HG02885 (cell line): ENCODE measurements around the gene SYT14.
"Not testable (repeated sequence)": the region's sequence is repeated elsewhere in the genome, so short reads cannot be mapped to it uniquely, and the experiment has no call there.

ENCODE experiments used
- ATAC-seq: cut with Tn5 transposase; IDR thresholded peaks from one replicate; pipeline ENCODE4 v1.9.1; 2021; ENCODE audit warnings: mild to moderate bottlenecking; ENCODE audit not compliant: unreplicated experiment, poor library complexity

Gene SYT14

DNA sequence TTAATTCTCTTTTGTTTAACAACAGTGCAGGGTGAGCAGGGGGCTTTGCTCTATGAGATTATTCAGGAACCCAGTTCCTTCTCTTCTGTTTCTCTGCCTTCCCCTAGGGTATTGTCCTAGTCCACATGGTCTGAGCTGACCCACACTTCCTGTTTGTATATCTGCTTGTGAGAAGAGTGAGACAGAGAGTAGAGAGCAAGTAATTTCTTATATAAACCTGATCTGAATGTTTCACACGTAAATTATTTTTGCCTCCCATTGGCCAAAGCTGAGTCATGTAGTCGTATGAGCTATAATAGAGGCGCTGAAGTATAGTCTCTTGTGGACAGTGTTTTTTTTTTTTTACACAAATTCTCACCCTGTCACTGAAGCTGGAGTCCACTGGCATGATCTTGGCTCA is 160.3 kb downstream of the SYT14 start:
- no peak for ATAC-seq

DNA sequence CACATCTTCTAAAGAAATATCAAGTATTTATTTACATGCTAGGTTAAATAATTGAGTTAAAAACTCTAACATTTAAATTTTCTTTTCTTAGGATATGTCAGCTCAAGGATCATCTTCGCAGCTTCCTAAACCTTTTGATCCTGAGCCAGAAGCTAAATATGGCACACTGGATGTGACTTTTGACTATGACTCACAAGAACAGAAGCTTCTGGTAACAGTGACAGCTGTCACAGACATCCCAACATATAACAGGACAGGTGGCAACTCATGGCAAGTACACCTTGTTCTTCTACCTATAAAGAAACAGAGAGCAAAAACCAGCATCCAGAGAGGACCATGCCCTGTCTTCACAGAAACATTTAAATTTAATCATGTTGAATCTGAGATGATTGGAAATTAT is 161.9 kb downstream of the SYT14 start:
- ATAC-seq, result no peak

DNA sequence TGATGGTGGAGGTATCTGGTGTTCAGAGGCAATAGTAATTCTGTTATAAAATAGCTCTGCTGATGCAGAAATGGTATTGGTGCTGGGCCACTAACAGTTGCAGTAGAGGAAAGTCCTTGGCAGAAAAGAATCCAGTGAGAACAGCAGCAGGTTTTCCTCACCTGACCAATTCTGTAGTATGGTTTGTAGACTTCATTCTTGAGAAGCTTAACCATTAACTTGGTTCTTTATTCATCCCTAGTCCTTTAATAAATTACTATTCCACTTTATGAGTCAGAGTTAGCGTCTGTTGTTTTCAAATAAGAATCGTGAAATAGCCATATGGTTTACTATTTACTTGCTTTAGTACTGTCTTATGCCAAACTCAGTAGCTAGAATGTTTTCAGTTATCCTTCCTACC is 166.1 kb downstream of the SYT14 start:
- no peak for ATAC-seq

DNA sequence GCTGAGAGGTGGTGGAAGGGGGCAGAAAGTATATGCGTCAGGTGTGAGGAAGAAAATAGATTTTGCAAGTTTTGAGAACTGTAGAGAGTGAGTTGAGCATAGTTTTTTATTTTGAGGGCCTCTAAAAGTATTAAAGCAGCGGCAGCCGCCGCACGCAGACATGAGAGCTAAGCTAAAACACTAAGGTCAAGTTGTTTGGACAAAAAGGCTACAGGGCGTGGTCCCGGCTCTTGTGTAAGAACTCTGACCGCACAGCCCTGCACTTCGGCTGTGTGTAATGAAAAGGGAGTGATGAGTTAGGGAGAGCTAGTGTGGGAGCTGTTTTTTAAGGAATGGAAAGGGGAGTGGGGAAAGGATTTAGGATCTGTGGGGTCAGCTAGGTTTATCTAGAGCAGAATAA is 174.9 kb downstream of the SYT14 start:
- ATAC-seq, result not testable (repeated sequence)

DNA sequence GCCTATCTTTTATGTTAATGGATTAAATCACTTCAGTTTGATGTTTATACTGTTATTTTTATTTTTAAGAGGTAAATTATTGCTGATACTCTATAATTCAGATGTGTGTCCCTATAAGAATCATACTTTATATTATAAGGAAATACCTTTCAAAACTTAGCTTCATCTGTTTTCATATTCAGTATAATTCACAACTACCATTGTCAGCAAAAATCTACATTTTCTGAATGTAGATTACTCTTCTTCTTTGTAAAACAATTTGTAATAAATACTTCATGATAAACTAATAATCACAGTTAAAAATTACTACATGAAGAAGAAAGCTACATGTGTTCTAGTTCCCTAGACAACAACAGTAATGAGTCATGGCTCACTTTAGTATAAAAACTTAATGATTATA is 179.2 kb downstream of the SYT14 start:
- ATAC-seq, result no peak

DNA sequence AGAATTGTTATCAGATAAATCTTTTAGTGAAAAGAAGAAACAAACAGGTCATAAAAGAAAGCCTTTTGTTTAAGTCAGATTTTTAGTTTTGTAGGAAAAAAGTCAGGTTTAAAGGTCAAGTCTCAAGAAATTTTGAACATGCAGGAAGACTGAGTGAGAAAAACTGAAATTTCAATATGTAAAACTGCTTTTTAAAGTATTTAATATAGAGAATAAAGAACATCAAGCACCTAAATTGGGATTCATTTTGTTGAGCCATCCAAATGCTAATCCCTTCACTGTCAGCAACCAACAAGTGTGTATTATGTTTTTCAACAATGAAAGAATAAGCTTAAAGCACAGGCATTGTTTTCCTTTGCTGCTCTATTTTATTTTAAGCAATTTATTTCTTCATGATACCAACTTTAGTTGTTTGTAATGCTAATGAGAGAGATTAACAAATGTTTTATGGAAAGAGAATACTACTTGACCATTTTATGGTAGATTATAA is 179.7 kb downstream of the SYT14 start:
- no peak for ATAC-seq

DNA sequence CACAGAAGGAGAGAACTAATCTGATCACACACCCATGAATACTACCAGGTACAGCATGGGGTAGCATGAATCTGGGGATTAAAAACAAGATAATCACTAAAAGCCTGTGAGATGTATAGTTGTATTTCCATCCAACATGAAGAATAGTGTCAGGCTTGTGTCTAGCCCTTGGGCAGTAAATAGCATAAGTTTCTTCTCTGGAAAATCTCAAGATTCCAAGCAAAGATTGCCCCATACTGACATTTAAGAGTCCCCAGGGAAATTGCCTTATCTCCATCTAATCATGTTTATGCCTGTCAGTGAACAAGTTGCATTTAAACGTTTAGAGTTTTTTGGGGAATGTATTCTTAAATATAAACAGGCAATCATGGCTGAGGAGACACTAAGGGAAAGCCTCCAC is 185.4 kb downstream of the SYT14 start:
- ATAC-seq, result no peak

DNA sequence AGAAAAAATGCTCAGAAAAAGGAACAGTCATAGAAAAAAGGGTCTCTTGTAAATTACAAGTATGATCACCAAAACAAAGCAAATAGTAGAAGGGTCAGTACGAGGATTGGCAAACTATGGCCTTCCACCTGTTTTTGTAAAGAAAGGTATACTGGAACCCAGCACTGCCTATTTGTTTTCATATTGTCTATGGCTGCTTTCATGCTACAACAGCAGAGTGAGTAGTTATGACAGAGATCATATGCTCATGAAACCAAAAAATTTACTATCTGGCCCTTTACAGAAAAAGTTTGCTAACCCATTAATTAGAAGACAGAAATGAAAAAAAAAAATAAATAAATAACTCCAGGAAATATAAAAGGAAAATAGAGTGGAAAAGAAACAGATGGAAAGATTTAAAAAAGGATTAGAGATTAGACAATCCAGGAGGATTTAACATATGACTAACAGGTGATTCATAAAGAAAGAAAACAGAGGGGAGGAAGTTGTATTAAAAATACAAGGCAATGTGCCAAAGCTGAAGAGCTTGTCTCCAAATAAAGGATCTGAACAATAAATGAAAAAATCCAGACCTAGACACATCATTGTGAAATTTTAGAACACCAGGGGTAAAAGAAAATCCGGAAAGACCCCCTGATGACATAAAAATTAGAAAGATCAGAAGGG is 186.0 kb downstream of the SYT14 start:
- no peak for ATAC-seq

DNA sequence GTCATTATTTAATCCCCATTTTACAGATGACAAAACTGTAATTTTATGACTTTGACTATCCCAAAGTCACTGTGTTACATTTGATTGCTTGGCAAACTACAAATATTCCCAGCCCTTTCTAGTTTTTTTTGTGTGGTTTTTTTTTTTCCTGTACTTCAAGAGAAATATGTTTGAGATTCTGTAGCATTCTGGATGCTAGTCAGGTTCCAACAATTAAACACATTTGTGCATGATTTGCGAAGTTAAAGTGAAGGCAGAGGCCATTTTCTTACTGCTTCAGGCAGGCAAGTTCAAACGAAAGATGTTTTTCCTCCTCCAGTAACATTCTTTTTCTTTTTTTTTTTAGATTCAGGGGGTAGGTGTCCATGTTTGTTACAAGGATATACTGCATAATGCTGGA is 186.7 kb downstream of the SYT14 start:
- ATAC-seq, result no peak

DNA sequence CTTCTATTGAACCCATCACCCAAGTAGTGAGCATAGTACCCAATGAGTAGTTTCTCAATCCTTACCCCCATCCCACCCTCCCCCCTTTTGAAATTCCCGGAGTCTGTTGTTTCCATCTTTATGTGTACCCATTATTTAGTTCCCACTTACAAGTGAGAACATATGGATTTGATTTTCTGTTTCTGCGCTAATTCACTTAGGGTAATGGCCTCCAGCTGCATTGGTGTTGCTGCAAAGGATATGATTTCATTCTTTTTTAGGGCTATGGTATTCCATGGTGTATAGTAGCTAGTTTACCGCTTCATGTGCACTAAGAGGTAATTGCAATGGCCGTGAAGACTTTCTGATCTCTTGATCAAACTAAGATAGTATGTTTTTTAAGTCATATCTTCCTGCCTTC is 187.1 kb downstream of the SYT14 start:
- ATAC-seq, result no peak

DNA sequence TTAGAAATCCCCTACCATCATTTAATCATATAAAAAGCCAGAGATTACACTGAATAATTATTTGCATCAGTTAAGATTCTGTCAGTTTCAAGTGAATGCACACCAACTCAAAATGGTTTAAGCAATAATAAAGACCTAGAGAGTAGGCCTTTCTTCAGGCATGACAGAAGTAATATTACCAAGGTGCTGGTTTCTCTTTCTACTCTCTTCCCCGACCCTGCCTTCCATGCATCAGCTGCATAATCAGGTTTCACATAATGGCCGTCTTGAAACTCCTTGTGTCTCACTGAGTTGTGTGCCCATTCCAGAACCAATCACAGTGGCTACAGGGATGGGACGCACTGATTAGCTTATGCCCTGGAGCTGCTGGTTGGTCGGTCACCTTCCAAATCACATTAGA is 191.1 kb downstream of the SYT14 start:
- ATAC-seq, result no peak

DNA sequence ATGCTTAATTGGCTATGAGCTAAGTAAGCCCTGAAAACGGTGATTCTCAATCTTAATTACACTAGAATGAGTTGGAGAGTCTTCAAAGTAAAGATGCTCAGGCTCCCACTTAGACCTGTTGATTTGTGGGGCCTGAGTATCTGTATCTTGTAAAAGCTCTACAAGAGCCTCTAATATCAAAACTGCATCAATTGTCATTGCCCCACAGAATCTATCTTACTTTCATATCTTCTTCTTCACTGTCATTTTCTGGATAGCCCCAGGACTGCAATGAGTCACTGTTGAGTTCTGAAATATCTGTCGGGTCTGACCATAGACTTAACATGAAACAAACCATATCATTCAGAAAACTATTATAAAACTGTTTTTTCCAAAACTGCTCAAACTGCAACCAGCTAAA is 191.7 kb downstream of the SYT14 start:
- ATAC-seq, result peak; percentile 76

DNA sequence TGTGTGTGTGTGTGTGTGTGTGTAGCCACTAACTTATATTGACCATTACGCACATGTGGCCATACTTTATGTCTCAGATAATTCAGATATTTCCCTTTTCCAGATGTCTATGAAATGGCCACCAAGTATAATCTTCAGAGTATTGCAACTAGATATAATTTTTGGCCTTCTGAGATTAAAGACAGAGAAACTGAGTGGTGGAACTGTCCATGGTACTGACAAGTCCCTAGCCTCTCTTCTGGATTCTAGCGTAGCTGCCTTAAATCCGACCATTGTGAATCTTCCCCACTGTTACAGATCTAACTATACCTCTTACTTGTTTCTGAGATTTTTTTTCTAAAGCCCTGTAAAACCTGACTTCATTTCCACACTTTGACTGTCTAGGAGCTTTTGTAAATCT is 194.6 kb downstream of the SYT14 start:
- ATAC-seq, result no peak

DNA sequence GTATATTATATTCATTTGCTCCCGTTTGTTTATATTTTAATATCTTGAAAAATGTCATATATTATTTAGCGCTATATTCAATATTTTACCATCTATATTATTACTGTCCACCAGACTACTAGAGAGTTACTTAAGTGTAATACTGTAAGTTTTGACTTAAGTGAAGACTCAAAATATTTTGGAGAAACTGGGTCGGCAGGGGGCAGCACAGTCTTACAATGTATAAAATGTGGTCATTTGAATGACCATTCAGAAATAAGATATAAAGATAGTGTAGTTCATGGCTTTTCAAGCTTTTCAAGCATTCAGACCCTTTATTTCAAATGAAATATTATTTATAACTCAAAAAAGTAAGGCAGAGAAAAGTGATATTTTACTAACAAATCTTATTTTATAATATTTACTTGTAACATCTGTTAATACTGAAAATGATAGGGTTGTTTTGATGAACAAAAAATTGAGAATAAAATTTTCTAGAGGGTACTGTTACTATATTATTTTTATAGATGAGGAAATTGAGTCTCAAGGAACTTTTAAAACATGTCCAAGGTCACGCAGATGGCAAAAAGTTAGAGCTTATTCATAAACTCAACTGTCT is 205.5 kb downstream of the SYT14 start:
- ATAC-seq, result no peak

DNA sequence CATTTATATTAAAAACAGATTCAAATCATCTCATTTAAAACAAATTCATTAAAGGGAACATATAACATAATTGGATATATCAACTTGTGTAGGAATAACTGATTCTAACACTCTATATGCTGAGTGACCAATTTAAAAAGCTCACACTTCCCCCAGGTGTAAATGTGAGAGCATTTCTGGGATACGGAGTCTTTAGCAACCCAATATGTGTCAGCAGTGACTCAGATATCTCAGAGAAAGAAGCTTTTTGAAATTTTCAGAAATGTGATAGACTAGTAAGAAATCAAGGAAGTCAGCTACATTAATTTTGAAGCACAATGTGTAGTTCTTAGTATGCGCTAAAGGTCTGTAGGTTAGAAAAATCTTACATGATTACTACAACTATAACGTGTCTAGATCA is 206.7 kb downstream of the SYT14 start:
- no peak for ATAC-seq

DNA sequence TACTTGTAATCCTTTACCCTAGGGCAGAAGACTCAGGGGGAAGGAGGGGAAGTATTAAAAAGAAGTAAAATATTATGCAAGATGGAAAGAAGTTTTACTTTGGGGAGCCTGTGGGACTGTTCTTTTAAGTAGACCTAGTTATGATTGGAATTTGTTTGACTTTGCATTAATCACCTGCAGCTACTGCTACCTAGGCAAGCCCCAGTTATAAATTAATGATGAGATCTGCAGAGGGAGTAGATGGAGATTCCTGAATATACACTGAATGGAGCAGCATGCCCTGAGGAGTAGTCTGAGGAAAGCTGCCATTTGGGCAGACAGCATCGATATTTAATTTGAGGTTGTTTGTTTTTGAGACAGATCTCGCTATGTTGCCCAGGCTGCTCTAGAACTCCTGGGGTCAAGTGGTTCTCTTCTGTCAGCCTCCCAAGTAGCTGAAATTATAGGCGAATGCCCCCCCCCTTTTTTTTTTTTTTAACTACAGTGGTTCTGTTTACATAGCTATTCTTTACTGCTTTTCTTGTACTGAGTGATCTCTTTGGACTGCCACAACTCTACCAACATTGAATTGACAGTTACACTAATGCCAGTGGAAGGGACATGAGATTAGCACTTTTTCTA is 213.1 kb downstream of the SYT14 start:
- ATAC-seq, result no peak

DNA sequence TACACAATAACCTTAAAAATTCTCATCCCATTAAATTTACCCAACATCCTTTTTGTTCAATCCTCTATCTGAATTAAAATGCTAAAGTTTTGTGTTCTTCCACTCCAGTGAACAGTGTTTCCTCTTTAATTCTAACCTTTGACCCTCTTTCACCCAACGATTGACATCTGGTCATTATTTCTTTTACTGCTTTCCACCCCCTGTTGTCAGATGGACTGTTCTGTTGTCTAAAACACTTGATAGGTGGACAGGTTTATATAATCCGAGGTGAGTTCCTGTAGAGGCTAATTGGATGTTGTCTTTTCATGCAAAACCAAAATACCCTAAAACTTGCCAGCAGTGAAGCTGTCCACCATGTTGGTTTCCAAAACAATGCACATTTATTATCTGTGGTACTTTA is 221.2 kb downstream of the SYT14 start:
- ATAC-seq, result no peak

DNA sequence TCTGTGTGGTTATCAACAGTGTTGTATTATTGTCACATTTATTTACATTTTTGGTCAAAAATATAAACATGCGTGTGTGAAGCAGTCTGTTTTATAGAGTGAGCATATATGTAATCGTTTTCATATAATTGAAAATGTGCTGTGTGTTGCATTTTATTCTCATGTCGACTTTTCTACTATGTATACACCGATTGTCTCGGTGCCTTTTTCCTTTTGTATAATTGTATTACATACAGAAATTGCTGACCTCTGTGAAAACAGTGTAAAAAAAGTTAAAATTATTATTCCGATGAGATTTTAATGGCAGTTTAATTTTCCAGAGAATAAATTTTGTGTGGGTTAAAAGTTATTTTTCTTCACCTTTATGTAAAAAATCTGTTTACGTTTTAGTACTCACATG is 232.2 kb downstream of the SYT14 start:
- no peak for ATAC-seq

DNA sequence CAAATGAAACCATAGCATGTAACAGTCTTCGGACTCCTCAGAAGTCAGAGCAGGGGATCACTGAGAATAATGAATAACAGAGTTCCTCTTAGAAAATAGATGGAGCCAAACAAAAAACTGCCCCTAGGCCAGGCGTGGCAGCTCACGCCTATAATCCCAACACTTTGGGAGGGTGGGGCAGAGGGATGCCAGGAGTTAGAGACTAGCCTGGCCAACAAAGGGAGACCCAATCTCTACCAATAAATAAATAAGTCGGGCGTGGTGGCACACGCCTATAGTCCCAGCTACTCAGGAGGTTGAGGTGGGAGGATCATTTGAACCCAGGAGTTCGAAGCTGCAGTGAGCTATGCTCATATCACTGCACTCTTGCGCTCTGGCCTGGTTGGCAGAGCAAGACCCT is 236.1 kb downstream of the SYT14 start:
- no peak for ATAC-seq

DNA sequence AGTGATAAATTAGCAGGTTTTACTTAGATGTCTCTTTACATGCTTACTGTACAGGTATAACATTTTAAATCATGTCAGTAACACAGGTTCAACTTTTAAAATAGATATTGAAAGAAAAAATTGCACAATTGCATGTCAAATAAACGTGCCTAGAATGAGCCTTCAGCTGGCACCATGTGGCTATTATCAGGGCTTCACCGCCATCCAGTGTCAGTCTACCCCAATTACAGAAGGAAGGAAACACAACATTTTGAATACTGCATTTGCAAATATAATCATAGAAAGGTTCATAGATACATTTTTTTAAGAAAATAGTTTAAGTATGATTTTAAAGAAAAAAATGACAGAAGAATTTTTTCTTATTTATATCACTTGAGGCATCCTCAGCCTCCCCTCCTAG is 247.0 kb downstream of the SYT14 start:
- ATAC-seq, result no peak

DNA sequence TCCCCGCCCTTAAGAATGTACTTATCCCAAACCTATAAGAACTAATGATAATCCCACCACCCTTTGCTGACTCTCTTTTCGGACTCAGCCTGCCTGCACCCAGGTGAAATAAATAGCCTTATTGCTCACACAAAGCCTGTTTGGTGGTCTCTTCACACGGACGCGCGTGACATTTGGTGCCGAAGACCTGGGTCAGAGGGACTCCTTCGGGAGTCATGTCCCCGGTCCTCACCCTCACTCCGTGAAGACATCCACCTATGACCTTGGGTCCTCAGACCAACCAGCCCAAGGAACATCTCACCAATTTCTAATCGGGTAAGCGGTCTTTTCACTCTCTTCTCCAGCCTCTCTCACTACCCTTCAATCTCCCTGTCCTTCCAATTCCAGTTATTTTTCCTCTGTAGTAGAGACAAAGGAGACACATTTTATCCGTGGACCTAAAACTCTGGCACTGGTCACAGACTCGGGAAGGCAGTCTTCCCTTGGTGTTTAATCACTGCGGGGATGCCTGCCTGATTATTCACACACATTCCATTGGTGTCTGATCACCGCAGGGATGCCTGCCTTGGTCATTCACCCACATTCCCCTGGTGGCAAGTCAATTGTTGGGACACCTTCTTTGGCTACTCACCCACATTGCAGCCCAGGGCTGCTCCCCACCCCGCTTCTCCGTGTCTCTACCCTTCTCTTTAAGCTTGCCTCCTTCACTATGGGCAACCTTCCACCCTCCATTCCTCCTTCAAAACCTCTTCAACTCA is 250.0 kb downstream of the SYT14 start:
- not testable (repeated sequence) for ATAC-seq
